Activated CD8-positive, alpha-beta T cell treated with anti-CD3 and anti-CD28 coated beads, Interleukin-2, amount 10 ng/mL, durations not matched to agents 7 days and 5 days (primary cell): ENCODE results near the gene MAP4K1. TPM values are rescaled to one million over a fixed set of nuclear protein-coding genes. Genes with fewer than 3 reads are reported as not detected.

Source experiments
- ATAC-seq: fragments of 150-1000 bp; cut with Tn5 transposase; one replicate; pipeline ENCODE4 v1.10.0; 2021; ENCODE audit warnings: moderate library complexity
- CTCF ChIA-PET: fragments of 350-600 bp; sonication (Branson Sonifier 250); formaldehyde crosslinking; loops from one replicate; lab custom pipeline; 2021; ENCODE audit warnings: antibody characterized with exemption; lab: Charles Lee
- POLR2A ChIA-PET: fragments of 350-600 bp; sonication (Branson Sonifier 250); formaldehyde crosslinking; loops from one replicate; lab custom pipeline; 2021; ENCODE audit warnings: antibody characterized with exemption; lab: Charles Lee
- DNase-seq: peaks from one replicate; pipeline ENCODE4 v3.0.0-alpha.2; 2020
- H3K27ac Mint-ChIP-seq: one replicate; pipeline ENCODE4 v1.8.0; 2021; ENCODE audit warnings: mild to moderate bottlenecking, mixed read lengths
- H3K27me3 Mint-ChIP-seq: one replicate; pipeline ENCODE4 v1.8.0; 2021; ENCODE audit warnings: low read depth, mixed read lengths
- H3K36me3 Mint-ChIP-seq: one replicate; pipeline ENCODE4 v1.8.0; 2021; ENCODE audit warnings: low read depth, mixed read lengths
- H3K4me1 Mint-ChIP-seq: one replicate; pipeline ENCODE4 v1.8.0; 2021; ENCODE audit warnings: low read depth, mixed read lengths
- H3K4me3 Mint-ChIP-seq: one replicate; pipeline ENCODE4 v1.8.0; 2021; ENCODE audit warnings: mild to moderate bottlenecking, mixed read lengths
- H3K9me3 Mint-ChIP-seq: one replicate; pipeline ENCODE4 v1.8.0; 2022; ENCODE audit warnings: mixed read lengths; ENCODE audit not compliant: insufficient read depth
- total RNA-seq, 2 experiments: library from RNA; stranded (reverse); gene quantifications; one replicate each; pipeline ENCODE4 v1.2.3, GENCODE V29; 2021

The MAP4K1 gene
- total RNA-seq, 2 experiments from 2014 or later, result 259 to 269 TPM

DNA sequence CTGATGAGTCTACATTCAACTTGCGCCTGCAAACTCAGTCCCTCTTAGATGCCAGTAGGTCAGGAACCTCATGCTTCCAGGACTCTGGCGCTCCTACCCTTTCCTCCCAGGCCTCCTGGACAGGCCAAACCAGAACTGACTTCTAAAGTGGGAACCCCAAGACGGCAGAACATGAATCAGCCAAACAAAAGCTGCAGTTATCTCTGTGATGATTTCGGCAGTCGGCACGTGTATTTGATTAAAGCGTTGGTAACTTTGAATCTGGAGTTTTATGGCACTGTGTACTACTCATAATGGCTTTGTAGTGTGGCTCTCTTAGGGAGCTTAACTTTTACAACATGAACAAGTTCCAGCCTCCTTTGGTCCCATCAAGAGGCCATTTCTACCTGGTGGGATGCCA, 43.4 kb upstream of the MAP4K1 start:
- Mint-ChIP-seq H3K4me1 (peaks cover 86% of the 10 kb centered on the region), H3K36me3 (peaks cover 41% of the 10 kb centered on the region), H3K9me3 (no peaks in the 10 kb centered on the region), H3K27me3 (no peaks in the 10 kb centered on the region), H3K27ac (no peak overlapping the region), H3K4me3 (no peak overlapping the region)
- ChIA-PET CTCF (interaction anchor here (0.7 kb wide), 1 partner anchor 24 kb away, joined by 3 read pairs; no protein-coding TSS in a partner anchor), POLR2A (no interaction called here)
- no peak for ATAC-seq
- no peak for DNase-seq

- ChIA-PET POLR2A (no interaction called here), CTCF (interaction anchor here (0.7 to 1.2 kb wide), 2 partner anchors 24 to 26 kb away, joined by 3 read pairs; no protein-coding TSS in a partner anchor)
- DNase-seq (no peak), ATAC-seq (no peak)
- Mint-ChIP-seq H3K27me3 (no peaks in the 10 kb centered on the region), H3K27ac (no peak overlapping the region), H3K9me3 (no peaks in the 10 kb centered on the region), H3K4me3 (no peak overlapping the region), H3K4me1 (peaks cover 86% of the 10 kb centered on the region), H3K36me3 (peaks cover 45% of the 10 kb centered on the region)
These were observed 43.0 kb upstream of the MAP4K1 start for GRCh38 chr19:38660724-38661123.

GRCh38 chr19:38658462-38659306, 40.9 kb upstream of the MAP4K1 start:
- Mint-ChIP-seq H3K4me3 (no peak overlapping the region), H3K36me3 (peaks cover 52% of the 10 kb centered on the region), H3K27me3 (no peaks in the 10 kb centered on the region), H3K9me3 (no peaks in the 10 kb centered on the region), H3K4me1 (peaks cover 85% of the 10 kb centered on the region), H3K27ac (no peak overlapping the region)
- ChIA-PET CTCF (interaction anchor here (0.9 to 2.0 kb wide), 4 partner anchors 11 to 272 kb away, joined by 3 to 6 read pairs (median 4); partner anchors contain the start of genes ACTN4, MRPS12 and SARS2), POLR2A (interaction anchor here (1.5 kb wide), 1 partner anchor 11 kb away, joined by 3 read pairs; the partner anchor contains the start of gene ACTN4)
- DNase-seq, result no peak
- no peak for ATAC-seq

- no peak for ATAC-seq
- Mint-ChIP-seq H3K36me3 (peaks cover 51% of the 10 kb centered on the region), H3K27ac (peak overlapping the region; percentile 85), H3K27me3 (no peaks in the 10 kb centered on the region), H3K9me3 (no peaks in the 10 kb centered on the region), H3K4me3 (peak overlapping the region; percentile 67), H3K4me1 (peaks cover 86% of the 10 kb centered on the region)
- POLR2A ChIA-PET, result interaction anchor here (0.7 to 1.1 kb wide), 2 partner anchors 12 to 191 kb away, joined by 3 read pairs; no protein-coding TSS in a partner anchor
- CTCF ChIA-PET, result interaction anchor here (1.0 to 2.0 kb wide), 3 partner anchors 10 to 142 kb away, joined by 3 to 6 read pairs (median 4); partner anchors contain the start of gene ACTN4
- no peak for DNase-seq
These were observed 40.0 kb upstream of the MAP4K1 start for GRCh38 chr19:38657633-38658222.

DNA sequence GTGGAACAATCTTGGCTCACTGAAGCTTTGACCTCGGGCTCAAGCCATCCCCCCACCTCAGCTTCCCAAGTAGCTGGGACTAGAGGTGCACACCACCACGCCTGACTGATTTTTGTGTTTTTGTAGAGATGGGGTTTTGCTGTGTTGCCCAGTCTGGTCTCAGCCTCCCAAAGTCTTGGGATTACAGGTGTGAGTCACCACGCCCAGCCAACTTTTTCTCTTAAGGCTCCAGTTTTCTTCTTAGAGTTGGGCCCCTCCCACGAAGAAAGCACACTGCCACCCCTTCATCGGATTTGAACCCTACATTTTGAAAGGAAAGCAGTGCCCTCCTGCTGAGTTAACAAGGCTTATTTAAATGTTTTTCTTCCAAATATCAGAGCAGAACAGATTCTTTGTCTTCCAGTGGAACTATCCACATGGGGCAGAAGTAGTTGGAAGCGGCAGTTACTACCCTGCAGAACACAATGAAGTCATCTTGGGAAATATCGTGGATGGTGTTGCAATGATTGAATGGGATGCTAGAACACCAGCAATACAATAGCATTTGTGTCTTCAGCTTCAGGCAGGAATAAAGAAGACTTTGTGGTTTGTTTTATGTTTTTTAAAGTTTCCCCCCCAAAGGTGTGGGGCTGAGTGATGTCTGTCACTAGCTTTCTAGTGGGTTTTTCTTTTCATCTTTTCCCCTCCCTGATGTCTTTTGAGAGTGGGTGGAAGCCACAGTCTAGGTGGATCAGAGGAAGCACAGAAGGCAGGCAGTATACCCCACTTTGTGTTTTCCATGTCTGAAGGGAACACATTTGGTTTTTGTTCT, 38.6 kb upstream of the MAP4K1 start:
- CTCF ChIA-PET, result interaction anchor here (0.6 to 1.8 kb wide), 6 partner anchors 10 to 274 kb away, joined by 3 to 8 read pairs (median 4); partner anchors contain the start of genes MRPS12 and SARS2
- H3K36me3 Mint-ChIP-seq, result peaks cover 55% of the 10 kb centered on the region
- peak overlapping the region; percentile 85 for H3K27ac Mint-ChIP-seq
- H3K4me1 Mint-ChIP-seq, result peaks cover 89% of the 10 kb centered on the region
- ATAC-seq, result peak; percentile 66
- H3K27me3 Mint-ChIP-seq, result no peaks in the 10 kb centered on the region
- peak overlapping the region; percentile 67 for H3K4me3 Mint-ChIP-seq
- peak; percentile 60 for DNase-seq
- no peaks in the 10 kb centered on the region for H3K9me3 Mint-ChIP-seq
- POLR2A ChIA-PET, result interaction anchor here (0.7 to 1.3 kb wide), 5 partner anchors 11 to 245 kb away, joined by 3 to 4 read pairs (median 3); no protein-coding TSS in a partner anchor

GRCh38 chr19:38655148-38655824, 37.5 kb upstream of the MAP4K1 start:
- no peaks in the 10 kb centered on the region for H3K9me3 Mint-ChIP-seq
- H3K27ac Mint-ChIP-seq, result peak overlapping the region; percentile 85
- H3K27me3 Mint-ChIP-seq, result no peaks in the 10 kb centered on the region
- H3K4me3 Mint-ChIP-seq, result peak overlapping the region; percentile 67
- H3K36me3 Mint-ChIP-seq, result peaks cover 49% of the 10 kb centered on the region
- peaks cover 93% of the 10 kb centered on the region for H3K4me1 Mint-ChIP-seq
- DNase-seq (peak; percentile 66), ATAC-seq (peak; percentile 77)
- POLR2A ChIA-PET, result interaction anchor here (0.6 to 1.3 kb wide), 2 partner anchors 8 to 14 kb away, joined by 4 to 9 read pairs; no protein-coding TSS in a partner anchor
- CTCF ChIA-PET, result interaction anchor here (0.7 to 1.8 kb wide), 4 partner anchors 11 to 31 kb away, joined by 3 to 8 read pairs (median 4); no protein-coding TSS in a partner anchor

DNA sequence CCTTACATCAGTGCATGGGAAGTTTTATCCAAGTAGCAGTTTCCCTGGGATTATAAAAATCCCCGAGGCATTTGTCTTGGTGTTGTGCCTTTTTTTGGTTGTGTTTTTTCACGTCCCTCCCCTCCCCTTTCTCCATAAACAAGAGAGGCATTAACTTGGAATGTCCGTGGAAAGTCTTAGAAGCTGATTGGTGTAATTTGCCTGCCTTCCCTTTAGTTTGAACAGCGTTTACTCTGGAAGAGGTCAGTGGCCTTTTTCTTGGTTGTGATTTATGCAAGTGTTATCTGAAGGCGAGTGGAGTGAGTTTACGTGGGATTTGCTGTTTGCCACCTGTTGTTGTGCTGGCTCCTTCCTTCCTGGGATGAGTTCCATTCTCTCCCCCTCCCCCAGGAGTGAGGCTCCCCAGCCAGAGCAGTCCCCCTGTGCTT, 36.9 kb upstream of the MAP4K1 start:
- POLR2A ChIA-PET, result interaction anchor here (0.6 kb wide), 1 partner anchor 8 kb away, joined by 9 read pairs; no protein-coding TSS in a partner anchor
- Mint-ChIP-seq H3K9me3 (no peaks in the 10 kb centered on the region), H3K4me1 (peaks cover 98% of the 10 kb centered on the region), H3K27ac (peak overlapping the region; percentile 85), H3K4me3 (peak overlapping the region; percentile 67), H3K36me3 (peaks cover 53% of the 10 kb centered on the region), H3K27me3 (no peaks in the 10 kb centered on the region)
- no peak for ATAC-seq
- CTCF ChIA-PET, result no interaction called here
- no peak for DNase-seq

- H3K9me3 Mint-ChIP-seq, result no peaks in the 10 kb centered on the region
- ChIA-PET CTCF (interaction anchor here (0.7 to 1.3 kb wide), 2 partner anchors 16 to 33 kb away, joined by 3 read pairs; no protein-coding TSS in a partner anchor), POLR2A (interaction anchor here (0.6 to 1.3 kb wide), 3 partner anchors 102 to 193 kb away, joined by 3 read pairs; no protein-coding TSS in a partner anchor)
- H3K27me3 Mint-ChIP-seq, result no peaks in the 10 kb centered on the region
- H3K4me3 Mint-ChIP-seq, result no peak overlapping the region
- ATAC-seq (no peak), DNase-seq (no peak)
- peaks cover 97% of the 10 kb centered on the region for H3K4me1 Mint-ChIP-seq
- H3K36me3 Mint-ChIP-seq, result peaks cover 61% of the 10 kb centered on the region
- no peak overlapping the region for H3K27ac Mint-ChIP-seq
These were observed 35.3 kb upstream of the MAP4K1 start for GRCh38 chr19:38653028-38653571.

DNA sequence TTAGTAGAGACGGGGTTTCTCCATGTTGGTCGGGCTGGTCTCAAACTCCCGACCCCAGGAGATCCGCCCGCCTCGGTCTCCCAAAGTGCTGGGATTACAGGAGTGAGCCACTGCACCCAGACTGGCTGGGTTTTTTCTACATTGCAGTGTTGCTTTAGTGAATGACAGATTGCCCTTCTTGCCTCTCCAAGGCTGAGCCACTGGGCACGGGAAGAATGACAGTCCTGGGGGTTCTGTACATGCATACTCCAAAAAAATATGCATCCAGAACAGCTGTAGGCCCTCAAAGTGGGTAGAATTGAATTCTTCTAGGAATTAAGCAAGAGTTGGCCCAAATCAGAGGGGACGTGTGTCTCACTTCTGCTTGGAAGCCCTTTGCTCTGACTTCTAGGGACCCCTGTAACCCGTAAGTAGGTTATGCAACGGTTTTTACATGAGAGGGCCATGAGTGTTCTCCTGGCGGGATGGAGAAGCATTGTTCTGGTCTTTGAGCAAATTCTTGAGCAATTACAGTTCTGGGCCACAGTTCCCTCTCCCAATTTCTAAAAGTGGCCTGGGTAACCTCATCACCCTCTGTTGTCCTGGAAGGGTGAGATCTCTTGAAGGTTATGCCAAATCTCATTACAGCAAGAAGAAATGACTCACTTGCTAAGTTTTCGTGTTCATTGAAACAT, 33.3 kb upstream of the MAP4K1 start:
- CTCF ChIA-PET, result interaction anchor here (1.6 kb wide), 1 partner anchor 14 kb away, joined by 3 read pairs; no protein-coding TSS in a partner anchor
- no peak for DNase-seq
- POLR2A ChIA-PET, result no interaction called here
- H3K27me3 Mint-ChIP-seq, result no peaks in the 10 kb centered on the region
- H3K4me1 Mint-ChIP-seq, result peaks cover 80% of the 10 kb centered on the region
- no peaks in the 10 kb centered on the region for H3K9me3 Mint-ChIP-seq
- H3K36me3 Mint-ChIP-seq, result peaks cover 52% of the 10 kb centered on the region
- no peak overlapping the region for H3K27ac Mint-ChIP-seq
- no peak for ATAC-seq
- H3K4me3 Mint-ChIP-seq, result no peak overlapping the region
